H9 (cell line): ENCODE data around the gene DNLZ. TPM values are rescaled to one million over a fixed set of nuclear protein-coding genes. Genes with fewer than 3 reads are reported as not detected.

Experiments used
- DNase-seq: peaks from one replicate; pipeline ENCODE4 v3.0.0-alpha.2; 2017
- H2AFZ ChIP-seq: one replicate; pipeline ENCODE4 v1.6.1; 2013; ENCODE audit warnings: mild to moderate bottlenecking, low read length, control low read depth, moderate library complexity
- H2AK5ac ChIP-seq: 2 replicates; pipeline ENCODE4 v1.6.1; 2013; ENCODE audit warnings: low read length, control low read depth, mixed read lengths; ENCODE audit not compliant: insufficient read length
- H2BK120ac ChIP-seq: one replicate; pipeline ENCODE4 v1.6.1; 2013; ENCODE audit warnings: low read depth, mild to moderate bottlenecking, low read length, control low read depth, inconsistent platforms; ENCODE audit not compliant: poor library complexity, severe bottlenecking
- H2BK12ac ChIP-seq: 2 replicates; pipeline ENCODE4 v1.6.1; 2013; ENCODE audit warnings: low read length, control low read depth, mixed read lengths, low read depth; ENCODE audit not compliant: insufficient read length
- H2BK15ac ChIP-seq: 2 replicates; pipeline ENCODE4 v1.6.1; 2013; ENCODE audit warnings: low read depth, low read length, control low read depth
- H2BK20ac ChIP-seq: one replicate; pipeline ENCODE4 v1.6.1; 2013; ENCODE audit warnings: low read depth, mild to moderate bottlenecking, low read length, control low read depth, inconsistent platforms; ENCODE audit not compliant: poor library complexity, severe bottlenecking
- H2BK5ac ChIP-seq: 2 replicates; pipeline ENCODE4 v1.6.1; 2013; ENCODE audit warnings: low read length, control low read depth, mixed read lengths; ENCODE audit not compliant: insufficient read length
- H3K14ac ChIP-seq: 2 replicates; pipeline ENCODE4 v1.6.1; 2013; ENCODE audit warnings: low read length, control low read depth; ENCODE audit not compliant: insufficient read depth
- H3K18ac ChIP-seq: 2 replicates; pipeline ENCODE4 v1.6.1; 2013; ENCODE audit warnings: low read depth, mild to moderate bottlenecking, mixed read lengths, low read length, control low read depth; ENCODE audit not compliant: insufficient read length
- H3K23ac ChIP-seq: 2 replicates; pipeline ENCODE4 v1.6.1; 2013; ENCODE audit warnings: low read length, control low read depth, mixed read lengths, low read depth; ENCODE audit not compliant: insufficient read length
- H3K23me2 ChIP-seq: 2 replicates; pipeline ENCODE4 v1.6.1; 2013; ENCODE audit warnings: low read depth, mild to moderate bottlenecking, mixed read lengths, low read length, control low read depth; ENCODE audit not compliant: insufficient read length, poor library complexity, severe bottlenecking
- H3K27ac ChIP-seq: 2 replicates; pipeline ENCODE4 v1.5.1; 2013; ENCODE audit warnings: low read length, control low read depth, mixed read lengths, low read depth; ENCODE audit not compliant: insufficient read length
- H3K27me3 ChIP-seq: 2 replicates; pipeline ENCODE4 v1.6.1; 2013; ENCODE audit warnings: low read length, control low read depth, inconsistent platforms; ENCODE audit not compliant: insufficient read depth
- H3K4ac ChIP-seq: 2 replicates; pipeline ENCODE4 v1.6.1; 2013; ENCODE audit warnings: low read depth, mild to moderate bottlenecking, control low read depth, inconsistent platforms, low read length, moderate library complexity
- H3K4me1 ChIP-seq: 2 replicates; pipeline ENCODE4 v1.6.1; 2013; ENCODE audit warnings: low read length, control low read depth, inconsistent platforms; ENCODE audit not compliant: insufficient read depth
- H3K4me2 ChIP-seq: 2 replicates; pipeline ENCODE4 v1.6.1; 2013; ENCODE audit warnings: low read length, control low read depth, mixed read lengths; ENCODE audit not compliant: insufficient read length, insufficient read depth
- H3K56ac ChIP-seq: 2 replicates; pipeline ENCODE4 v1.6.1; 2013; ENCODE audit warnings: low read depth, mild to moderate bottlenecking, mixed read lengths, low read length, control low read depth; ENCODE audit not compliant: insufficient read length
- H3K79me1 ChIP-seq: 2 replicates; pipeline ENCODE4 v1.6.1; 2013; ENCODE audit warnings: low read depth, mild to moderate bottlenecking, moderate library complexity, low read length, control low read depth, inconsistent platforms; ENCODE audit not compliant: insufficient read depth, poor library complexity, severe bottlenecking
- H3K79me2 ChIP-seq: 2 replicates; pipeline ENCODE4 v1.6.1; 2013; ENCODE audit warnings: low read length, control low read depth, inconsistent platforms; ENCODE audit not compliant: insufficient read depth
- H3K9ac ChIP-seq: 2 replicates; pipeline ENCODE4 v1.6.1; 2013; ENCODE audit warnings: low read length, control low read depth, mixed read lengths; ENCODE audit not compliant: insufficient read length; ENCODE audit errors: extremely low read depth
- H3K9me3 ChIP-seq: one replicate; pipeline ENCODE4 v1.6.1; 2013; ENCODE audit warnings: low read depth, low read length, inconsistent platforms; ENCODE audit not compliant: control insufficient read depth
- H3T11ph ChIP-seq: one replicate; pipeline ENCODE4 v1.6.1; 2013; ENCODE audit warnings: mild to moderate bottlenecking, low read length, control low read depth, inconsistent platforms
- H4K20me1 ChIP-seq: one replicate; pipeline ENCODE4 v1.6.1; 2013; ENCODE audit not compliant: control insufficient read depth, insufficient read length, insufficient read depth
- H4K5ac ChIP-seq: 2 replicates; pipeline ENCODE4 v1.6.1; 2013; ENCODE audit warnings: low read depth, mild to moderate bottlenecking, mixed read lengths, low read length, control low read depth; ENCODE audit not compliant: insufficient read length
- H4K8ac ChIP-seq: replicated peaks from 2 replicates; pipeline ENCODE4 v1.6.1; 2013; ENCODE audit warnings: low read length, control low read depth, mixed read lengths, low read depth; ENCODE audit not compliant: insufficient read length
- H4K91ac ChIP-seq: 2 replicates; pipeline ENCODE4 v1.6.1; 2013; ENCODE audit warnings: low read depth, mild to moderate bottlenecking, moderate library complexity, mixed read lengths, low read length, control low read depth; ENCODE audit not compliant: insufficient read length
- H3K27ac Mint-ChIP-seq, 3 experiments: 2 replicates in 2 of 3; 3 replicates in 1 of 3; pipeline ENCODE4 v1.8.0; 2020 to 2021; ENCODE audit warnings: mixed read lengths in 3 of 3, mild to moderate bottlenecking in 1 of 3, moderate library complexity in 1 of 3
- H3K27me3 Mint-ChIP-seq: 2 replicates; pipeline ENCODE4 v1.8.0; 2021; ENCODE audit warnings: low read depth, mild to moderate bottlenecking, moderate library complexity, mixed read lengths
- H3K36me3 Mint-ChIP-seq, 3 experiments: 2 replicates in 2 of 3; 3 replicates in 1 of 3; pipeline ENCODE4 v1.8.0; 2020 to 2021; ENCODE audit warnings: low read depth in 3 of 3, mixed read lengths in 3 of 3; ENCODE audit not compliant: insufficient read depth in 1 of 3
- H3K4me1 Mint-ChIP-seq, 2 experiments: 2 replicates each; pipeline ENCODE4 v1.8.0; 2020; ENCODE audit warnings: mixed read lengths in 2 of 2
- H3K4me3 Mint-ChIP-seq, 2 experiments: 2 replicates in 1 of 2; 3 replicates in 1 of 2; pipeline ENCODE4 v1.8.0; 2020 to 2021; ENCODE audit warnings: mild to moderate bottlenecking in 2 of 2, mixed read lengths in 2 of 2, moderate library complexity in 1 of 2
- H3K9me3 Mint-ChIP-seq, 2 experiments: 2 replicates in 1 of 2; 3 replicates in 1 of 2; pipeline ENCODE4 v1.8.0; 2020; ENCODE audit warnings: mild to moderate bottlenecking in 2 of 2, mixed read lengths in 2 of 2, moderate library complexity in 1 of 2
- CTCF ChIP-seq: fragments of 200-600 bp; sonication (generic); conservative IDR thresholded peaks from 3 replicates; pipeline ENCODE4 v1.8.0; 2021; ENCODE audit warnings: antibody characterized with exemption, mild to moderate bottlenecking
- WGBS: extraction: QIAGEN DNeasy Blood & Tissue Kit; methylation state at CpG from one replicate; pipeline ENCODE4 v1.1.7; 2013; ENCODE audit warnings: missing lambda C conversion rate, low lambda C conversion rate, mixed read lengths; ENCODE audit not compliant: insufficient read length; ENCODE audit errors: extremely low coverage; 5-methylcytosine and 5-hydroxymethylcytosine counted together
- total RNA-seq: library from RNA; stranded (reverse); gene quantifications from 2 replicates; pipeline ENCODE4 v1.2.1, GENCODE V29; 2021

Gene DNLZ
- total RNA-seq, 1 experiment from 2014 or later: 24.8 TPM

GRCh38 chr9:136330406-136330990 is 33.0 kb downstream of the DNLZ start:
- DNase-seq: no peak
- Histone ChIP-seq H2BK120ac (no peak overlapping the region), H4K5ac (no peak overlapping the region), H3K4me2 (no peak overlapping the region), H3K79me2 (peaks cover 2% of the 10 kb centered on the region; the same call in 1 of the 2 replicates), H3K9ac (no peak overlapping the region), H3K14ac (no peak overlapping the region), H3K27me3 (no peaks in the 10 kb centered on the region), H3K23me2 (no peaks in the 10 kb centered on the region), H2BK12ac (no peak overlapping the region), H4K91ac (no peak overlapping the region), H4K8ac (no peak overlapping the region), H3K4ac (no peak overlapping the region), H3K9me3 (no peaks in the 10 kb centered on the region), H3K79me1 (peaks cover 2% of the 10 kb centered on the region), H3K18ac (no peak overlapping the region), H4K20me1 (no peaks in the 10 kb centered on the region), H2BK15ac (no peak overlapping the region), H2AK5ac (no peak overlapping the region), H3K23ac (no peak overlapping the region), H3K4me1 (peaks cover 4% of the 10 kb centered on the region; the same call in 1 of the 2 replicates), H2BK20ac (no peak overlapping the region), H3K56ac (no peak overlapping the region), H3K27ac (no peak overlapping the region), H3T11ph (no peak overlapping the region), H2AFZ (no peak overlapping the region), H2BK5ac (no peak overlapping the region)
- no CpG with 5 or more reads among the region's 14 CpGs for WGBS
- no peak for TF ChIP-seq CTCF
- no peaks in the 10 kb centered on the region; a peak in 1 of 7 replicates for H3K36me3 Mint-ChIP-seq
- H3K4me3 Mint-ChIP-seq: no peak overlapping the region
- no peaks in the 10 kb centered on the region for H3K27me3 Mint-ChIP-seq
- H3K4me1 Mint-ChIP-seq: peaks cover 9 to 11% of the 10 kb centered on the region in 2 experiments
- H3K27ac Mint-ChIP-seq: peak overlapping the region in 1 of 3 experiments; percentile 34; a peak in 3 of 7 replicates
- no peaks in the 10 kb centered on the region for H3K9me3 Mint-ChIP-seq
